Renal cortical epithelial cell (primary cell): ENCODE data around the gene SPOCK1. TPM values are rescaled to one million over a fixed set of nuclear protein-coding genes. Genes with fewer than 3 reads are reported as not detected.

Source experiments
- DNase-seq: peaks from one replicate; pipeline ENCODE4 v3.0.0-alpha.2; 2011; ENCODE audit warnings: low read depth
- total RNA-seq: library from RNA; depleted of rRNA; stranded (reverse); fragments of >200 nt; gene quantifications from 2 replicates; pipeline ENCODE4 v1.2.3, GENCODE V29; 2014

SPOCK1 gene
- total RNA-seq, 1 donor from 2014 or later, result 224 TPM

DNA sequence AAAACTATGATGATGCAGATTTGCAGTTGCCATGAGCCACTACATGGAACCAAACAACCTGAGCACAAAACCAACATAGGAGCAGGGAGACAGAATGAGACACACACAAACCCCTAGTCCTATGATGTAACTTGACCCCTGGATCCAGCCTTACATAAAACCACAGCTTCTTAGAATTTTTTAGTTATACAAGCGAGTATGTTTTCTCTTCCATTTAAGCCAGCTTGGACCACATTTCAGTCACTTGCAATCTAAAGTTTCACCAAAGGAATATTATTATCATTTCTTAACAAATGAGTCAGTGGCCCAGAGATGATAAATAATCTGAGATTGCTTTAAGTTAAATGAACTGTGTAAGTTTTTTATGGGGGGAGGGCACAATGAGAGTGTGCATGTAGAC is 6.8 kb downstream of the SPOCK1 start:
- peak; percentile 20 for DNase-seq

DNA sequence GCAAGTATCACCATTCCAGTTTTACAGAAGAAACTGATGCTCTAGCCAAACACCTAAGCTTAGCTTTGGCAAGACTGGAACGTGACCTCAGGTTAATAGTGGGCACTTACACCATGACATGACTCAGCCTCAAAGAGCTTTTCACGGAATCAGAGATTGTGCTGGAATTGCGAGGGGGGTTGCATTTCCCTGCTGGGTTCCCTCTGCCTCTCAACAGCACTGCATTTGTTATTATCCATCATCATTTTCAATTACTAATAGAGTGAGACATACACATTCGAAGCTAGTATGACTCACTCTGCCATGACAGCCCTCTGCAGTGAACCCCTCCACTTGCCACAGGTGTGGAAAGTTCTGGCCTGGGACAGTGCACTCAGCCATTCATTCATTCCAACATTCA is 8.0 kb downstream of the SPOCK1 start:
- peak; percentile 84 for DNase-seq

DNA sequence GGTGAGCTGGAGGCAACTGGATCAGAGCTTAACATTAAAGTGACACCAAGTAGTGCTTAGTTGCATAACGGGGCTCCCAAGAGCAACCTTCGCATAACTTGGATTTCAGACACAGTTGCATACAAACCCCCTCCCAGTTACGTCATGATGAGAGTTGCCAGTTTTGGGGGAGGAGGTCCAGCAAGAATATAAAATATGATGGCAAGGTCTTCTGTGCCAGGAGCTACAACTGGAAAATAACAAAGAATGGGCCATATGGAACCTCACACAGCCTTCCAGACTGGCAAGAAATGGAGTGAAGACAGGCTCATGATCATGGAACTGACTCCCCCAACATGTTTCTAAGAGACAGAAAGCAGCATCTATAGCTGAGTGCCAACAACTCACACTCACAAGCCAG is 8.5 kb downstream of the SPOCK1 start:
- DNase-seq, result no peak

DNA sequence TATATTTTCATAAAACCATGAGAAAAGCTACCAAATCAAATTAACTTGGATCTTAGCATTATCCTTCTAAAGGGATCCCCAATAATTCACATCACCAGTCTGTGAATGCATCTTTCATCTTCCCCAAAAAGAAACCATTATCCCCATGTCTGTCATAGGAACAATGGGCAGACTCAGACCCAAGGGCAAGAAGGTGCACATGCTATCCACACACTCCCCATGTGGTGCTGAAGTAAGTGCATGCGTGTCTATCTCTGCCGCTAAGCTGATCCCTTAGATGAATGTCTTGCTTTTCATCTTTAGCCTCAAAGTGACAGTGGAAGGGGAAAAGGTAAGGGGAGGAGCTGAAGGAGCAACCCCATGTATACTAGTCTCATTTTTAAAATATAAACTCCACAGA is 10.2 kb downstream of the SPOCK1 start:
- DNase-seq, result no peak

DNA sequence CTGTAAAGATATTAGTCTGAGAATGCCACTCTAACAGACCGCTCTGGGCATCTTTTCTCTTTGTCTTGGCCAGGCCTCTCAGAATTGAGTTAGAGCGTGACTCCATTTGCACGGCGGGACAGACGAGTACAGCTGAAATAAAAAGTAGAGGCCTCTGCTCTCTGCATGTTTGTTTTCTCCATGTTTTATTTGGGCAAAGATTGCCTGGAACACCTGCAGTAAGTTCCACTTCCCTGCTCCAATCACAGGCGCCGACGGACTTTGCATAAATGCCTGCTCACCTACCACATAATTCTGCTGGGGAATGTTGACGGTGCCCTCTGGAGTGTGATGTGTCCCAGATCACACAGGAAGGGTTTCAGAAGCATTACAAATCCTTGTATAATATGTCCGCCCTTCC is 10.6 kb downstream of the SPOCK1 start:
- DNase-seq, result no peak

DNA sequence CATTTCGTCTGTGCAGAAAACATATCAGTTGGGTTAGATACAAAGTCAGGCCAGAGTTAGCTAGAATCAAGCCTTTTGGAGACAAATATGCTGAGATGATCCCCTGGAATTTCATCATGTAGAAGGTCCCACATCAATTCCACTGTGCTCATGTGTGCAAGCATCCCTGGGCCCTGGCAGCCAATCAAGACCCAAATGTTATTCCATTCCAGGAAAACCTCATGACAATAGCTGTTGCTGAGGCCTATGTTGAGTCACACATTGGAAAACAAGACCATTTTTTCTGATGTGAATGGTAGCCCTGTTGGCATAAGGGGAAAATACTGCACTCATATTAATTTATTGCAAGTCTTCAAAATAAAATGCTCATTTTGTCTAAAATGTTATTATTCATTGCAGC is 11.5 kb downstream of the SPOCK1 start:
- peak; percentile 86 for DNase-seq

DNA sequence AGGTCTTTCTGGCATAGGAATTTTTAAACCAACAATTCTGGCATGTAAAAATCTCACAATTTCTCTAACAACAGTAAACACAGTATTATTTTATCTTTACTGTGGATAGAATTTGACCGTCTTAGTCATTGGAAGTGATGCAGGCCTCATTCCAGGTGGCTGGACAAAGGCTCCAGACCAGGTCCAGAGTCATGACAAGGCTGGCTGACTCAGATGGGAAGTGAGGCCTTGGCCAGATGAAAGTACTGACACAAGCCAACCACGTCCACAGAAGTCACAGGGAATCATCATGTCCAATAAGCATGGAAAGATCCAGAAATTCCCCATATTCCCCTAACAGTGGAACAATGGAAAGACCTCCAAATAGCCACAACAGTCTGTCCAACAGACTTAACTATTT is 12.4 kb downstream of the SPOCK1 start:
- peak; percentile 83 for DNase-seq

DNA sequence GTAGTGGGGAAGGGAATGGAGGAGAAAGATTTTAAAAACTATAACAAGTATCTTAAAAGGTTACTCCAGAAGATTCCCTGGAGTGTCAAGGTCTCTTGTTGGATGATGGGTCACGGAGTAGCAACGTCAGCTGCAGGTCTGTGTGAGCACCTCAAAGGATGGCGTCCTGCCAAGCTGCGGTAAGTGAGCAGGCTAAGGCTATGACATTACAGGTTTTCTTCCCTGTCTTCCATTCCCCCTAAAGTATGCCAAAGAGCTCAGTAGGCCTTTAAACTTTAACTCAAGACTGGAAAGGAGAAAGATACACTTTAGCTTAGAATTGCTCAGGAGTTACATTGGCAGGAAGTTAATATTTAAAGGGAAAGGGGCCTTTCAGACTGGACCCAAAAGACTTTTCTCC is 17.5 kb downstream of the SPOCK1 start:
- DNase-seq, result peak; percentile 86

DNA sequence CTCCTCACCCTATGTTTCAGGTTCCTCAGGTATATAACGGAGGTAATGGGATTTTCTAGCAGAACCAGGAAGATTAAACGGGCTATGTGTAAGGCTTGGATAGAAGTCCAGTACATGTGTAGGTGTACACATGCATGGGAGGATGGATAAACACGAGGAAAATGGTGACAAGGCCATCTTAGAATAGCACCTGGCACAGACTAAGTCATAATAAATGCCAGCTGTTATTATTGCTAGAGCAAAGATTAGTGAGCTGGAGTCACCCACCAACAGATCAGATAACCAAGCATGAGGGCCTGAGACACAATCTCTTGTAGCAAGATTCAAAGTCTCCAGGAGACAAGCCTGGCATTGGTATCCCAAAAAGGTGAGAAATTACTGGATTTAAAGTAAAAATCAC is 21.1 kb downstream of the SPOCK1 start:
- DNase-seq, result no peak

DNA sequence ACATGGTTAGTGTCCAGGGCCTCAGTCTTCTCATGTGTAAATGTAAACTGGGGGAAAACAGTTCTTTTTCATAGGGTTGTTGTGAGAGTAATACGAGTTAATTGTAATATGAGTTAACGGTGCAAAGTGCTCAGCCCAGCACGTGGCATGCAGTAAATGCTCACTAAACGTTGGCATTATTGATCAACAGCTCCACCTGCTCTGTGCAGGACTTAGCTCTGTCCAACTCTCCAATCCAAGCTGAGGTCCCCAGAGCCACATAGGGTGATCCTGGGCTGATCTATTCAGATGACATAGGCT is 28.3 kb downstream of the SPOCK1 start:
- no peak for DNase-seq

DNA sequence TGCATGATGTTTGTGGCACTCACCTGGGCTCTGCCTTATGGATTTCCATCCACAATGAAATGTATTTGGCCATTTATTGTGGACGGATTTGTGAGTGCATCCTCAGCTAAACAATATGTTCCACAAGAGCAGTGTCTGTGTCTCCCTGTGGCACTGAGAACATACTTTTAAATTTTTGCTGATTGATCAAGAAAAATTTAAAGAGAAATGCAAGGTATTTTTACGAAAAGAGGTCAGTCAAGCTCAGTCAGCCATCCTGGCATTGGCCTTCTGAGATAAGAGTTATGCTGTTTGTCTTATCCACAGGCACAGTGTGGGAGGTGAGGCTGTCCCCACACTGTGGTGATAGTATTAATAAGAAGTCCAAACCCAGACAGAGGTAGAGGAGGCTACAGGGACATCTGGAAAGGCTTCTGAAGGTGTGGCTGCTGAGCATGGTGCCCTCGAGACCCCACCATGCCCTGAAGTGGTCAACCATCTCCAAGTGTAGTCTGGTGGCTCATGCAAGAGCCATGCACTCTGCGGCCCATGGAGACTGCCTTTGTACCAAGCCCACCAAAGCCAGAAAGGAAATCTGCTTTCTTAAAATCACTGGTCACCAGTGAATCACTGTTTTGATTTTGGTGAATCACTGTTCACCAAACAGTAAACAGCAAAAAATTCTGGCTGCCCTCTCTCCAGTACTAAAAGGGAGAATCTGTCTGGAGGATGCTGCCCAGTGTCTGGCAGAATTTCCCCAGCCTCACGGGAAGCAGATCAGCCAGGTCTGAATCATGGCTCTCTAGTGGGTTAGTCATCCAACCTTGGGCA is 28.8 kb downstream of the SPOCK1 start:
- peak; percentile 95 for DNase-seq

DNA sequence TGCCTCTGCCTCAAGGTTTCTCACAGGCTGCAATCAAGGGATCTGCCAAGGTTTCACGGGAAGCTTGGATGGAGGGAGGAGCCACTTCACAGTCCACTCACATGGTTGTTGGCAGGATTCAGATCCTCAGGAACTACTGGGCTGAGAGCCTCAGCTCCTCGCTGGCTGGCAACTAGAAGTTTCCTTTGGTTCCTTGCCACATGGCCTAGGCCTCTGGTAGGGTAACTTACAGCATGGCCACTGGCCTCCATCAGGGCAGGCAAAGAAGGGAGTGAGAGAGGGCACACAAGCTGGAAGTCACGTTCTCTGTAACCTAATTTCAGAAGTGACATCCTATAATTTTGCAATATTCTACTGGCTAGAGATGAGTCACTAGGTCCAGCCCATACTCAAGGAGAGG is 32.2 kb downstream of the SPOCK1 start:
- DNase-seq, result no peak

DNA sequence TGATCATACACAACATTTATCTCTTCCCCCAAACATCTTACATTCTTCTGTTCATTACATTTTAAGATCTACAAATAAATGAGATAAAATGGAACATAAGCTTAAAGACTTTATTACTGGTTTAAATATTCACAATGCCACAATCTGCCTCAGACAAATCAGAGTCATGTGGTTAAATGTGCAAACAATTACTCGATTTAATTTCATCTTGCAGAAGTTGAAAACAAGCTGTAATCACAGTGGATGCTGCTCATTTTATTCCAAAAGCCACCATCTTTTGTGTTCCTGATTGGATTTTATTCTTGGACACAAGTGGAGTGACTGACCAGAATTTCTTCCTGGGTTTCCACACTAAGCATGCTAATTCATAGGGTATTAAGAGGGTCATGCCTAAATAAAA is 33.2 kb downstream of the SPOCK1 start:
- DNase-seq, result no peak

DNA sequence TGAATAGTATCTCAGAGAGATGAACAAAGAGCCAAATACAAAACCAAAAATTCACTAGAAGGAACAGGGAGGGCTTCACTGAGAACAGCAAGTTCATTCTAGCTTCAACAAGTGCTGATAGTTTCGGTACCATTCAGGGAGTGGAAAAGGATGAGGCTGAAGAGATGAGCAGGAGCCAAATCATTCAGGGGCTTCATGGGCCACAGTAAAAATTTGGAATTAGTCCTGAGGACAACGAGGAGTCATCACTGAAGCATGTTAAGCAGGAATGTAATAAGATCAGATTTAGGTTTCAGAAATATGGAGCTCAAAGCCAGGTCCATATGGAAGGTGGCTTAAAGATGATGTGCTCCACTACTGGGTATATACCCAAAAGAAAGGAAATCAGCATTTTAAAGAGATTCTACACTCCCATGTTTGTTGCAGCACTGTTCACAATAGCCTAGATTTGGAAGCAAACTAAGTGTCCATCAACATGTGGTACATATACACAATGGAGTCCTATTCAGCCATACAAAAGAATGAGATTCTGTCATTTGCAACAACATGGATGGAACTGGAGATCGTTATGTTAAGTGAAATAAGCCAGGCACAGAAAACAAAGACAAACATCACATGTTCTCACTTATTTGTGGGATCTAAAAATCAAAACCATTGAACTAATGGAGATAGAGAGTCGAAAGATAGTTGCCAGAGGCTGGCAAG is 36.2 kb downstream of the SPOCK1 start:
- no peak for DNase-seq

DNA sequence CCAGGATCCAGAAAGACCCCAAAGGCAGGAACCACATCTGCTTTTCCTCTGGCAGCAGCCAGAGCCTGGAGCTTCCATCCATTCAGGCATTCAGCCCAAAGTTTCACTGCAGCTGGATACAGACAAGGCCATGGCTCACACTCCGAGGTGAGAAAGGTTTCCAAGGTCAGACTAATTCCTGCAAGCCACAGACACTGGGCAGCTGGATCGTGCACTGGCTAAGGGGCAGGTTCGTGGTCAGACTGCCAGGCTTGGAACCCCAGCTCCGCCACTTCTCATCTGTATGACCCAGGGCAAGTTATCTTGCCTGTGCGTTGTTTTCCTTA is 36.9 kb downstream of the SPOCK1 start:
- DNase-seq, result no peak

DNA sequence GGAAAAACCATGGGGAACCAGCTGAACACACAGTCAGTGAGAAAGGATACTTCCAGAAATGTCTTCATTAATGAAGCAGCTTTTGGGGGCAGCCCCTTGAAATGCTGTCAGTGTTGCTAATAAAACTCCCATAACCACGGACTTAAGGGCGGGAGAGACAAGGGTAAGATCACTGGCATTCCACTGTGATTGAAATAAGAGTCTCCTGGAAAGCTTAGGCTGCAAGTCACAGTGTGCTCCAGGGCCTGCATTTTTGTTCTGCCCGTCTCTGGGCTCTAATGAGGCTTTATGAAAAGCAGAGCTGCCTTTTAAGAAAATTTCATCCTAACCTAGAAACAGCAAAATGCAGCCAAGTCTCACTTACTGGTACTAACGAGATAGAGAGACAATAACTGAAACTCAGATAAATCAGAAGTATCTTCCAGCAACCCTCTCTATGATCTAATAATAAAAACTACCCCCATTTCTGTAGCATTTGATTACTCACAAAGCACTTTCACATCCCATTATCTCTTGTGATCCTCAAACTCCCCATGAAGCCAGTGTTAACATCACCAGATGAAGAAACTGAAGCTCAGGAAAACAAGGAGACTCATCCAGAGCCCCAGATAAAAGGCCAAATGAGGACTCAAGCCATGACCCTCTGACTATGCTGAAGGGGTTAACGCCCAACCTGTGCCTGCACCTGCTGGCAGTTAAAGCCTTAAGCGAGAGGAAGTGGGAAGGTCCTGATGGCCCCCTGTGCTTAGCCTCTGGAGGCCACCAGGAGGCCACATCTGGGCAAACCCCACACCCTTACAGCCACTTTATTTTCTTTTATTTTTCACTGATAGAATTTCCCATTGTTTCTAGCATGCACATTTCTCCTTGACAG is 37.5 kb downstream of the SPOCK1 start:
- no peak for DNase-seq

DNA sequence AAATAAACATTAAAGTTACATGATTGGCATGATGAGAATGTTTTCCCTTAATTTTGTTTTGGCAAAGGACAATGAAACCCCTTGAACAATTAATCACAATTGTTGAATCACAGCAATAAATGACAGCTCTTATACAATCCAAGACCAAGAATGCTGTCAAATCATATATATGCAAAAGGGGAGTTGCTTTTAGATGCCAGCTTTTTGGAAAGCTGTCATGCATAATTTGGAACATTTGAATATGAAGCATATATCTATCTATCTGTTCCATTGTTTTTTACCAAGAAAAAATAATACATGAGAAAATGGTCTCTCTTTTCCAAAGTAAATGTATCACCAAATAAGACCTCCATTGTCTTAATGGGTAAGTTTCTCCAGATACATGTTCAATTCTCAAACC is 44.5 kb downstream of the SPOCK1 start:
- no peak for DNase-seq

DNA sequence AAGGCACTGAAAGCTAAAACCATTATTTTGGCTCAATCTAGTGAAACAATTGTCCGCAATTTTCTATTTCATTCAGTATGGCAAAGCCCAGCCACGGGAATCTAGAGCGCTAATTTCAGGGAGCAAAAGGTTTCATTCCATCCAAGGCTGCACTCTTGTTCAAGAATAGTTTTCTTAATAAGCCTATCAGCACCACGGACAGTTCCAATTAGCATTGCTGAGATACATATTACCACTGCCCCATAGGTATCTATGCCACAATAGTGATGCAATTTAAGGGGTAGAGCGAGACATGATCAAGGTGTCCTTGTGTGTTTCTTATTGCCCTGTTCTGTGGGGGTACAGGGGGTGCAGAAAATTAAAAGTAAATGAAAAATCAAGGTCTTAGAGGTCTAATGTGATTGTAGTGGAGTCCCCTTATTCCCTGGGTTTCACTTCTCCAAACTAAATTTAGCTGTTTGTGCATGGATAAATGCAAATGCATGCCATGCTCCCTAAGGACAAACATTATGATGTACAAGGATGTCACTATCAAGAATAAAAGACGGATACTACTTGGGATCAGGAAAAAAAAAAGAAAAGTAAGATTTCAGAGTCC is 45.5 kb downstream of the SPOCK1 start:
- peak; percentile 64 for DNase-seq

DNA sequence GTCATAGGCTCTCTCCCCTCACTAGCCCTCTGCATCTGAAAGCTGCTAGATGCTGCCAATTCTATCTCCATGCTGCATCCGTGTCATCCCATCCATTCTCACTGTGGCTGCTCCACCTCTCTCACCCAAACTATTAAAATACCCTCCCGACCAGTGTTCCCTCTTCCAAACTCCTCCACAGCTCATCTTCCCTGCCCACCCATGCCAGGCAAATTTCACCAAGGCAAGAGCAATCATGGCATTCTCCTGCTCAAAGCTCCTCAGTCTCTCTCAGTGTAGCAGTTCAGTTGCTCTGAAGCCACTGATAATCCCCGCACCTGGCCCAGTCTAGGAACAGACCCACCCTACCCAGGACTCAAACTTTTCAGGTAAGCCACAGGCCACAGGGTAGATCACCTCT is 48.4 kb downstream of the SPOCK1 start:
- no peak for DNase-seq

DNA sequence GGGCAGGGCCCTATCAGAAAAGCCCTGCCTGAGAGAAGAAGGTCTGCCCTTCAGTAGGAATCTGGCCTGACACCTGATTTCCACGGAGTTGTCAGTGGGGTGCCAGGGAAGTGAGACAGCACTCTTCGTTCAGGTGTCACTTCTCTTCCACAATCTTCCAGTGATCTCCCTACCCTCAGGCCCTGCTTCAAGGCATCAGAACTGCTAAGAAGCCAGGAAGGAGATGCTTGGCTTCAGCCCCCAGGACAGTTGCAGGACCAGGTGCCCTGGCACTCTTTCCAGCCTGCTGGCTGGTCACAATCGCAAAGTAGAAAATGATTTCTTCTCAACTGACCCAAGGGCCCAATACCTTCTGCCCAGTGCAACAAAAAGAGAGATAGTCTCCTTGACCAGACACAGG is 50.3 kb downstream of the SPOCK1 start:
- DNase-seq, result no peak

DNA sequence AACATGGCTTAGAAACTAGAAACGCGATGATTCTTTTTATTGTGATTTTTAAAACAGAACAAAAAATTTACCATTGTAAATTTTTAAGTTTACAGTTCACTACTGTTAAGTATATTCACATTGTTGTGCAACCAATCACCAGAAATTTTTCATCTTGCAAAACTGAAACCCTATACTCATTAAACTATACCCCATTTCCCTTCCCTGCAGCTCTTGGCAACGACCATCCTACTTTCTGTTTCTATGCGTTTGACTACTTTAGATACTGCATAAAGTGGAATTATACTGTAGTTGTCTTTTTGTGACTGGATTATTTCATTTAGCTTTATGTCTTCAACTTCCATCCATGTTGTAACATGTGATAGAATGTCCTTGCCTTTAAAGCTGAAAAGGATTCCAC is 52.5 kb downstream of the SPOCK1 start:
- no peak for DNase-seq

DNA sequence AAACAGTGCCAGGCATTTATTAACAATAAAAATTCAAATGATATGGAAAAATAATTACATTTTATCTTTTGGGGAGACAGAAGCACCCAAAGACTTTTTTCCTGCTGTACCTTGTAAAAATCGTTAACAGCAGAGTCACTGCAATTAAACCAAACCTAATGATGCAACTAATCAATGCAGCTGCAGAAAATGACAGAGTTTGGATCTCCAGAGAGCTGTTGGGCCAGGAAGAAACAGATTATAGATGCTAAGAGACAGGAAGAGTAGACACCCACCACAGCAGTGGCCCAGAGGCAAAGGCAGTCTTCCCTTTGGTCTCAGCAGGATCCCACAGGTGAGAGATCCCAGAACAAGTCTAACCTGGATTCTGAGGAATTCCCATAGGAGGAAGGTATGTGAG is 53.0 kb downstream of the SPOCK1 start:
- no peak for DNase-seq

DNA sequence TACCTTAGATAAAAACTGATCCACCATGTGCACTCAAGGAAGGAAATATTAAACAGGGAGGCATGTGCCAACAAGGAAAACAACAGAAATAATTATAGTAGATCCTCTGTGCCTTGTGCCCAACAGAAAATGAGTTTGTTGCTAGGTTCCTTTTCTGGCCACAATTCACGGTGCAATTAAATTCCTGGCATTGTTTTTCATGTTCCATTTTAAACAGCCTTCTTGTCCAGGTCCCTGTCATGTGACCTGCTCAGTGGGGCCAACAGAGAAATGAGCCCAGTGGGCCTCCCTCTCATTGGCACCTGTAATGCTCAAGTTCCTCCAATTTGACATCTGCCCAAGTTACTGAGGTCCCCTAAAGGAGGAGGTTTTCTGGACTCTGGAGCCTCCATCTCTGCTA is 56.5 kb downstream of the SPOCK1 start:
- DNase-seq, result peak; percentile 11
